ENCODE measurements around the gene CYBA. TPM values are rescaled to one million over a fixed set of nuclear protein-coding genes. Genes with fewer than 3 reads are reported as not detected.

Gene CYBA
- total and polyA plus RNA-seq, 2 donors (not counting 1 experiment from before 2014, with no cell fraction given), result 701 to 1,336 TPM

DNA sequence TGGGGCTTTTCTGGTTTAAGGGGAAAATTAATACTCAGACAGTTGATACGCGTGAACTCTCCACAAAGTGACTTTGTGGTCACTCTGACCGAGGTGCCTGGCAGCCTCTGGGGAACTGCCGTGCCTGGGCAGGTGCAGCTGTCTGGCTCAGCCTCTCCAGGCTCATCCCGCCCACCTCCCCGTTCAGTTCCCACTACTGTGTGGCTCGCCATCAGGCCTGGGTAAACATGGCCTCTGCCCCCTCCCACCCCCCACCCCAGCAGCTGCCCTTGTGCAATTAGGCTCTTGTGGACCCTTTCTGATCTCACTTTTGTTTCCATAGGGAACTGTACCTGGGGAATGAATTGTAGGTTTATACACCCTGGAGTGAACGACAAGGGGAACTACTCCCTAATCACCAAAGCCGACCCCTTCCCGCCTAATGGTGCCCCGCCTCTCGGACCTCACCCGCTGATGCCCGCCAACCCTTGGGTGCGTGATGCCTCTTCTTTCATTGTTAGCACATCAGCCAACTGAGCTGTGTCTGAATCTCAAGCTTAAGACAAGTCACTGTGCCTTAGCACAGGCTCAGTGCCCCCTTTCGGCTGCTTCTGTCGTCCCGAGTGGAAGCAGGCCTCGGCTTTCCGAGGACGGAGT is 52.9 kb downstream of the CYBA start:
- no peak overlapping the region for H3K4me2 ChIP-seq (replicated peaks; ENCODE audit: low read depth, low read length, poor library complexity, severe bottlenecking)
- no peaks in the 10 kb centered on the region for H3K27me3 ChIP-seq (replicated peaks in 1 of 4; ENCODE audit: control extremely low read depth in 1 of 4, control insufficient read depth in 3 of 4, insufficient read depth in 4 of 4, low read length in 3 of 4)
- H3K79me2 ChIP-seq (ENCODE audit: control insufficient read depth, insufficient read depth, low read length), result peaks cover 90% of the 10 kb centered on the region
- 68% methylated on average over 10 of the region's 21 CpGs for WGBS (ENCODE audit: insufficient coverage)
- POLR2A ChIA-PET, result no interaction called here
- CTCF ChIA-PET, result no interaction called here
- no peak overlapping the region for H3K9ac ChIP-seq (ENCODE audit: low read length)
- H3K9me3 Mint-ChIP-seq (ENCODE audit: insufficient read depth), result no peaks in the 10 kb centered on the region
- ATAC-seq (ENCODE audit: low read depth) (no peak), DNase-seq (no peak)
- H3K4me3 ChIP-seq (ENCODE audit: control extremely low read depth in 1 of 5, extremely low read depth in 1 of 5, insufficient read depth in 1 of 5, low read depth in 2 of 5, low read length in 4 of 5), result no peak overlapping the region
- no peaks in the 10 kb centered on the region for H3K9me3 ChIP-seq (ENCODE audit: control extremely low read depth in 1 of 3, control insufficient read depth in 2 of 3, insufficient read depth in 1 of 3, low read length in 2 of 3)
- H3K4me1 Mint-ChIP-seq, result peaks cover 4% of the 10 kb centered on the region
- H3K27ac Mint-ChIP-seq, result no peak overlapping the region
- H2AFZ ChIP-seq (ENCODE audit: insufficient read depth, low read depth, low read length, poor library complexity, severe bottlenecking), result no peak overlapping the region
- no peak overlapping the region for H3K4me3 Mint-ChIP-seq
- TF ChIP-seq, protein P1, sequence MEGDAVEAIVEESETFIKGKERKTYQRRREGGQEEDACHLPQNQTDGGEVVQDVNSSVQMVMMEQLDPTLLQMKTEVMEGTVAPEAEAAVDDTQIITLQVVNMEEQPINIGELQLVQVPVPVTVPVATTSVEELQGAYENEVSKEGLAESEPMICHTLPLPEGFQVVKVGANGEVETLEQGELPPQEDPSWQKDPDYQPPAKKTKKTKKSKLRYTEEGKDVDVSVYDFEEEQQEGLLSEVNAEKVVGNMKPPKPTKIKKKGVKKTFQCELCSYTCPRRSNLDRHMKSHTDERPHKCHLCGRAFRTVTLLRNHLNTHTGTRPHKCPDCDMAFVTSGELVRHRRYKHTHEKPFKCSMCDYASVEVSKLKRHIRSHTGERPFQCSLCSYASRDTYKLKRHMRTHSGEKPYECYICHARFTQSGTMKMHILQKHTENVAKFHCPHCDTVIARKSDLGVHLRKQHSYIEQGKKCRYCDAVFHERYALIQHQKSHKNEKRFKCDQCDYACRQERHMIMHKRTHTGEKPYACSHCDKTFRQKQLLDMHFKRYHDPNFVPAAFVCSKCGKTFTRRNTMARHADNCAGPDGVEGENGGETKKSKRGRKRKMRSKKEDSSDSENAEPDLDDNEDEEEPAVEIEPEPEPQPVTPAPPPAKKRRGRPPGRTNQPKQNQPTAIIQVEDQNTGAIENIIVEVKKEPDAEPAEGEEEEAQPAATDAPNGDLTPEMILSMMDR (IDR thresholded peaks at IDR 0.05), result no peak
- no peak for TF ChIP-seq EZH2 (IDR thresholded peaks at IDR 0.05; ENCODE audit: borderline replicate concordance, insufficient read depth, low read depth, low read length, poor library complexity, severe bottlenecking)
- no peak overlapping the region for H3K27ac ChIP-seq (ENCODE audit: low read length in 2 of 2)
- H3K36me3 ChIP-seq (replicated peaks in 1 of 2; ENCODE audit: control extremely low read depth in 1 of 2, control insufficient read depth in 1 of 2, extremely low read depth in 1 of 2, insufficient read depth in 2 of 2, low read length in 1 of 2), result peaks cover 3 to 55% of the 10 kb centered on the region in 2 experiments
- no peaks in the 10 kb centered on the region for H3K27me3 Mint-ChIP-seq
- peaks cover 74% of the 10 kb centered on the region for H4K20me1 ChIP-seq (ENCODE audit: control insufficient read depth, insufficient read depth, low read length, poor library complexity, severe bottlenecking)
- intact Hi-C loops (cut with micrococcal nuclease), result no loop called here
- no peaks in the 10 kb centered on the region for H3K4me1 ChIP-seq (ENCODE audit: control insufficient read depth in 2 of 2, insufficient read depth in 2 of 2, low read length in 2 of 2)

DNA sequence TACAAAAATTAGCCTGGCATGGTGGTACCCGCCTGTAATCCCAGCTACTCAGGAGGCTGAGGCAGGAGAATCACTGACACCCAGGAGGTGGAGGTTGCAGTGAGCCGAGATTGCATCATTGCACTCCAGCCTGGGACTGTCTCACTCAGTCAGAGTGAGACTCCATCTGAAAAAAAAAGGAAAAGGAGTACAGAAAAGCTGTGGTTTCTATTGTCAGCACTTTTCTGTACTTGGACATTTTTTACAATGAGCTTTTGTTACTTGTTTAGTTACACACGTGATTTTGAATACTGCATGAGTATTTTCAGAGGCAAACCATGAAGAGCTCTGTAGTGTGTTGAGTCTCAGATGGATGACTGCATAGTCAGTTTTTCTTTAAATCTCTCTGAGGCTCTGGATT is 54.4 kb downstream of the CYBA start:
- Mint-ChIP-seq H3K4me3 (no peak overlapping the region), H3K9me3 (ENCODE audit: insufficient read depth) (no peaks in the 10 kb centered on the region), H3K4me1 (peaks cover 12% of the 10 kb centered on the region), H3K27me3 (no peaks in the 10 kb centered on the region), H3K27ac (no peak overlapping the region)
- ATAC-seq (ENCODE audit: low read depth), result no peak
- no peaks in the 10 kb centered on the region for H3K27me3 ChIP-seq (replicated peaks in 1 of 4; ENCODE audit: control extremely low read depth in 1 of 4, control insufficient read depth in 3 of 4, insufficient read depth in 4 of 4, low read length in 3 of 4)
- no peak overlapping the region for H3K4me3 ChIP-seq (ENCODE audit: control extremely low read depth in 1 of 5, extremely low read depth in 1 of 5, insufficient read depth in 1 of 5, low read depth in 2 of 5, low read length in 4 of 5)
- 90% methylated on average over 2 of the region's 3 CpGs for WGBS (ENCODE audit: insufficient coverage)
- H3K9me3 ChIP-seq (ENCODE audit: control extremely low read depth in 1 of 3, control insufficient read depth in 2 of 3, insufficient read depth in 1 of 3, low read length in 2 of 3), result no peaks in the 10 kb centered on the region
- peaks cover 75% of the 10 kb centered on the region for H4K20me1 ChIP-seq (ENCODE audit: control insufficient read depth, insufficient read depth, low read length, poor library complexity, severe bottlenecking)
- CTCF ChIA-PET, result no interaction called here
- H3K4me2 ChIP-seq (replicated peaks; ENCODE audit: low read depth, low read length, poor library complexity, severe bottlenecking), result no peak overlapping the region
- H3K36me3 ChIP-seq (replicated peaks in 1 of 2; ENCODE audit: control extremely low read depth in 1 of 2, control insufficient read depth in 1 of 2, extremely low read depth in 1 of 2, insufficient read depth in 2 of 2, low read length in 1 of 2), result peaks cover 3 to 47% of the 10 kb centered on the region in 2 experiments
- H2AFZ ChIP-seq (ENCODE audit: insufficient read depth, low read depth, low read length, poor library complexity, severe bottlenecking), result no peak overlapping the region
- peaks cover 2 to 8% of the 10 kb centered on the region in 2 donors for H3K4me1 ChIP-seq (ENCODE audit: control insufficient read depth in 2 of 2, insufficient read depth in 2 of 2, low read length in 2 of 2)
- no peak for TF ChIP-seq EZH2 (IDR thresholded peaks at IDR 0.05; ENCODE audit: borderline replicate concordance, insufficient read depth, low read depth, low read length, poor library complexity, severe bottlenecking)
- TF ChIP-seq, protein P1 (IDR thresholded peaks at IDR 0.05), result no peak
- peaks cover 91% of the 10 kb centered on the region for H3K79me2 ChIP-seq (ENCODE audit: control insufficient read depth, insufficient read depth, low read length)
- POLR2A ChIA-PET, result no interaction called here
- H3K27ac ChIP-seq (ENCODE audit: low read length in 2 of 2), result no peak overlapping the region
- DNase-seq, result no peak
- intact Hi-C loops (cut with micrococcal nuclease), result no loop called here
- H3K9ac ChIP-seq (ENCODE audit: low read length), result no peak overlapping the region
